NB4 (cell line): ENCODE data around the gene NCOA4.

Experiments
- MYC ChIP-seq: IDR thresholded peaks from 2 replicates; pipeline ENCODE4 v1.6.1; 2011; ENCODE audit warnings: low read depth, low read length
- POLR2A ChIP-seq: IDR thresholded peaks from 2 replicates; pipeline ENCODE4 v1.6.1; 2011; ENCODE audit warnings: mild to moderate bottlenecking; ENCODE audit not compliant: insufficient read length; ENCODE audit errors: extremely low read depth
- TF ChIP-seq, protein P1 (sequence below): IDR thresholded peaks from one replicate; pipeline ENCODE4 v1.5.1; 2012; ENCODE audit warnings: low read depth, low read length
- TF ChIP-seq, protein P2 (sequence below): IDR thresholded peaks from 2 replicates; pipeline ENCODE4 v1.6.1; 2011; ENCODE audit warnings: low read depth, low read length

GRCh38 chr10:46040004-46040403 lies 9.6 kb upstream of the NCOA4 start:
- TF ChIP-seq, protein P1, sequence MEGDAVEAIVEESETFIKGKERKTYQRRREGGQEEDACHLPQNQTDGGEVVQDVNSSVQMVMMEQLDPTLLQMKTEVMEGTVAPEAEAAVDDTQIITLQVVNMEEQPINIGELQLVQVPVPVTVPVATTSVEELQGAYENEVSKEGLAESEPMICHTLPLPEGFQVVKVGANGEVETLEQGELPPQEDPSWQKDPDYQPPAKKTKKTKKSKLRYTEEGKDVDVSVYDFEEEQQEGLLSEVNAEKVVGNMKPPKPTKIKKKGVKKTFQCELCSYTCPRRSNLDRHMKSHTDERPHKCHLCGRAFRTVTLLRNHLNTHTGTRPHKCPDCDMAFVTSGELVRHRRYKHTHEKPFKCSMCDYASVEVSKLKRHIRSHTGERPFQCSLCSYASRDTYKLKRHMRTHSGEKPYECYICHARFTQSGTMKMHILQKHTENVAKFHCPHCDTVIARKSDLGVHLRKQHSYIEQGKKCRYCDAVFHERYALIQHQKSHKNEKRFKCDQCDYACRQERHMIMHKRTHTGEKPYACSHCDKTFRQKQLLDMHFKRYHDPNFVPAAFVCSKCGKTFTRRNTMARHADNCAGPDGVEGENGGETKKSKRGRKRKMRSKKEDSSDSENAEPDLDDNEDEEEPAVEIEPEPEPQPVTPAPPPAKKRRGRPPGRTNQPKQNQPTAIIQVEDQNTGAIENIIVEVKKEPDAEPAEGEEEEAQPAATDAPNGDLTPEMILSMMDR: no peak
- TF ChIP-seq POLR2A (no peak), MYC (no peak)
- TF ChIP-seq, protein P2, sequence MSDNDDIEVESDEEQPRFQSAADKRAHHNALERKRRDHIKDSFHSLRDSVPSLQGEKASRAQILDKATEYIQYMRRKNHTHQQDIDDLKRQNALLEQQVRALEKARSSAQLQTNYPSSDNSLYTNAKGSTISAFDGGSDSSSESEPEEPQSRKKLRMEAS: no peak
